Body of pancreas (tissue), 4 donors: ENCODE measurements around the gene HSPB7.

ENCODE experiments used
- POLR2A ChIP-seq, 3 donors: fragments of 450-650 bp; IDR thresholded peaks; one replicate each; pipeline ENCODE4 v1.6.1; 2016; ENCODE audit warnings: antibody characterized with exemption in 3 of 3, mild to moderate bottlenecking in 2 of 3
- TF ChIP-seq, protein P1 (sequence below), 7 experiments: fragments of 450-650 bp in 4 of 7; fragments of 200-600 bp in 3 of 7; sonication (generic) in 3 of 7; IDR thresholded peaks; one replicate each; pipeline ENCODE4 v1.5.1; 2016 to 2019; ENCODE audit warnings: antibody characterized with exemption in 7 of 7

DNA sequence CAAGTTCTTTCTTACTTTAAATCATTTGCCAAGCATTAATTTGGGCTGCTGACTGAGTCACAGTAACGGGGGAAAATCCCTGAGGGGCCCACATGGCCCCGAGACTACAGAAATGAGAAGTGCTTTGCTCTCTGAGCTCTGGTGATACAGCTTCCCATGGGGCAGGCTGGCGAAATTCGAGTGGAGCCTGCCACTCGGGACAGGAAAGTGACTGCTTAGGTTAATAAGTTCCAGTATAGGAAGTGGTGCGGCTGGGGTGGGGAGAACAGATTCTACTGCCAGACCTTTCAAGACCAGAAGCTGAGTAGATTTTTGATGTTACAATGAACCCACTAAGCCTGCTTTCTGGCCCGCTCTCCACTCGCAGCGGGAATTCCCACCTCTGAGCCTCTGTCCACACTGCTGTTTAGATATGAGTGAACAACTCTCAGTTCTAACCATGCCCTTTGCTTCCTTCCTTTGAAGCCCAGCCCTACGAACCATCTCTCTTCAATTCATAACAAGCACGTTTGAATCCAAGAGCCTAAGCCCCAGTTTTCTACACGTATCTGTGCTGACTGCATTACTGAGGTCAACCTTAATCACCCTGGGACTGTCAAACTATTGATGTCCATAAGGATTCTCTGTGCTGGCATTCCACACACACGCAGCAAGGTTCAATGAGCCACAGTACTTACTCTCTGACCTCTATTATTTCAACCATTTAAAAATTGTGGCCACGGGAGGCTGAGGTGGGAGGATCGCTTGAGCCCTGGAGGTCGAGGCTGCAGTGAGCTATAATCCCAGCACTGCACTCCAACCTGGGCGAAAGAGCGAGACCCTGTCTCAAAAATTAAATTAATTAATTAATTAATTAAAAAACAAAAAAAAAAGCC, 51.5 kb downstream of the HSPB7 start:
- TF ChIP-seq, protein P1, sequence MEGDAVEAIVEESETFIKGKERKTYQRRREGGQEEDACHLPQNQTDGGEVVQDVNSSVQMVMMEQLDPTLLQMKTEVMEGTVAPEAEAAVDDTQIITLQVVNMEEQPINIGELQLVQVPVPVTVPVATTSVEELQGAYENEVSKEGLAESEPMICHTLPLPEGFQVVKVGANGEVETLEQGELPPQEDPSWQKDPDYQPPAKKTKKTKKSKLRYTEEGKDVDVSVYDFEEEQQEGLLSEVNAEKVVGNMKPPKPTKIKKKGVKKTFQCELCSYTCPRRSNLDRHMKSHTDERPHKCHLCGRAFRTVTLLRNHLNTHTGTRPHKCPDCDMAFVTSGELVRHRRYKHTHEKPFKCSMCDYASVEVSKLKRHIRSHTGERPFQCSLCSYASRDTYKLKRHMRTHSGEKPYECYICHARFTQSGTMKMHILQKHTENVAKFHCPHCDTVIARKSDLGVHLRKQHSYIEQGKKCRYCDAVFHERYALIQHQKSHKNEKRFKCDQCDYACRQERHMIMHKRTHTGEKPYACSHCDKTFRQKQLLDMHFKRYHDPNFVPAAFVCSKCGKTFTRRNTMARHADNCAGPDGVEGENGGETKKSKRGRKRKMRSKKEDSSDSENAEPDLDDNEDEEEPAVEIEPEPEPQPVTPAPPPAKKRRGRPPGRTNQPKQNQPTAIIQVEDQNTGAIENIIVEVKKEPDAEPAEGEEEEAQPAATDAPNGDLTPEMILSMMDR (IDR thresholded peaks at IDR 0.05), result no peak
- no peak for TF ChIP-seq POLR2A (IDR thresholded peaks at IDR 0.05)
